Measurements from ENCODE around the gene TOMM40.

Gene TOMM40

DNA sequence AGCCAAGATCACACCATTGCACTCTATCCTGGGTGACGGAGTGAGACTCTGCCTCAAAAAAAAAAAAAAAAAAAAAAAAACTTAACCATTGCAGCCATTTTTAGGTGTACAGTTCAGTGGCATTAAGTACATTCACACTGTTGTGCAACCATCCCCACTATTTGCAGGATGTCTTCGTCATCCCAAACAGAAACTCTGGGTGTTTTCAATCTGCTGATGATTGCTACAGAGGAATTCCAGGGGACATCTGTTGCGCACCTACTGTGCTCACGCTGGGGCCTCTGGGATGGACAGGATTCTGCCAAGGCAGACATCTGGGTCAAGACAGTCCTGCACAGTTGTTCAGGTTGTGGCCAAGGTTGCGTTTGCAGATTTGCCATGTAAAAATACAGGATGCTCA lies 48.6 kb downstream of the TOMM40 start:
- no peaks in the 10 kb centered on the region for H3K9me3 ChIP-seq (ENCODE audit: low read length)
- H3K27me3 ChIP-seq (ENCODE audit: insufficient read depth, low read length), result no peaks in the 10 kb centered on the region
- no peak overlapping the region for H2AFZ ChIP-seq (ENCODE audit: low read depth, low read length)
- no peak overlapping the region for H3K4me3 ChIP-seq (ENCODE audit: low read length)
- no peaks in the 10 kb centered on the region for H3K36me3 ChIP-seq (ENCODE audit: insufficient read depth, low read length)
- no peaks in the 10 kb centered on the region for H3K4me1 ChIP-seq (ENCODE audit: insufficient read depth, low read length)

DNA sequence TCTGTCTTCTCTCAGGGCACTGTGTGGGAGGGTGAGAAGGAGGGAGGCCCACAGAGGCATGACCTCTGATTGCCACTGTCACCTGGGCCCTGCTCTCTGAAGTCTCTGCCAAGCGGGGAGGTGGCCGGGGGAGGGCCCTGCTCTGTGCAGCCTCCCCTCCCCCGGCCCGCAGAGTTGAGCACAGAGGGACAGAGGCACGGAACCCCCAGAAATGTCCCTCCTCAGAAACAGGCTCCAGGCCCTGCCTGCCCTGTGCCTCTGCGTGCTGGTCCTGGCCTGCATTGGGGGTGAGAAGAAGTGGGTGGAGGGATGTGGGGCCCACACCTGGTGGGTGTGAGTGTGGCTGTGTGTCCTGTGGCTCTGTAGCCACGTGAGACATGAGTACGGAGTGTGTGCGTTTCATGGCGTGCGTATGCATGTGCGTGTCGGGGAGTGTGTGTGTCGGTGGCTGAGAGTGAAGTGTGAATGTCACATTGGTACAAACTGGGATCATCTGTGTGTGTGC lies 51.1 kb downstream of the TOMM40 start, which contains the start of gene APOC4:
TSS of gene APOC4 (plus strand) at position 171 of the 505 bp plus-strand sequence. CDS start at position 212, 41 bp downstream.
- H3K9me3 ChIP-seq (ENCODE audit: low read length), result no peaks in the 10 kb centered on the region
- no peak within 1 kb of the TSS for H2AFZ ChIP-seq (ENCODE audit: low read depth, low read length)
- no peaks in the 10 kb centered on the region for H3K36me3 ChIP-seq (ENCODE audit: insufficient read depth, low read length)
- no peaks in the 10 kb centered on the region for H3K27me3 ChIP-seq (ENCODE audit: insufficient read depth, low read length)
- no peaks in the 10 kb centered on the region for H3K4me1 ChIP-seq (ENCODE audit: insufficient read depth, low read length)
- no peak within 1 kb of the TSS for H3K4me3 ChIP-seq (ENCODE audit: low read length)

GRCh38 chr19:44943801-44944249 lies 52.8 kb downstream of the TOMM40 start:
- H3K4me1 ChIP-seq (ENCODE audit: insufficient read depth, low read length), result no peaks in the 10 kb centered on the region
- no peak overlapping the region for H2AFZ ChIP-seq (ENCODE audit: low read depth, low read length)
- no peaks in the 10 kb centered on the region for H3K9me3 ChIP-seq (ENCODE audit: low read length)
- H3K36me3 ChIP-seq (ENCODE audit: insufficient read depth, low read length), result no peaks in the 10 kb centered on the region
- H3K27me3 ChIP-seq (ENCODE audit: insufficient read depth, low read length), result no peaks in the 10 kb centered on the region
- no peak overlapping the region for H3K4me3 ChIP-seq (ENCODE audit: low read length)

DNA sequence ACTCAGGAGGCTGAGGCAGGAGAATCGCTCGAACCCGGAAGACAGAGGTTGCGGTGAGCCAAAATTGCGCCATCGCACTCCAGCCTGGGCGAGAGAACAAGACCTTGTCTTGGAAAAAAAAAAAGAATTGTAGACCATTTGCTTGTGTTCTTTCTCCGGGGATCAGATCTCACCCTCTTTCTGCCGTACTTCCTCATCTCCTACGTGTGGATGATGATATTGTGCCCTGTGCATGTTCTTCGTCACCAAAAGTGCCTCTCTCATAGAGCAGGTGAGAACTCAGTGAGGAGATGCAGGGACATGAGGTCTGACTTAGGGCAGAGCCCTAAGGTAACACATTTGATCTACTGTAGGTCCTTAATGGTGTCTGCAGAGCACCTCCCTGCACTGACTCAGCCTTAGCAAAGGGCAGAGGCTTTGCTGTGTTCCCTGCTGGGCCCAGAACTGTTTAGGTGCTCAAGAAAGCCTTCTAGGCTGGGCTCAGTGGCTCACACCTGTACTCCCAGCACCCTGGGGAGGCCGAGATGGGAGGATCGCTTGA lies 56.1 kb downstream of the TOMM40 start:
- no peak overlapping the region for H3K4me3 ChIP-seq (ENCODE audit: low read length)
- no peak overlapping the region for H2AFZ ChIP-seq (ENCODE audit: low read depth, low read length)
- H3K4me1 ChIP-seq (ENCODE audit: insufficient read depth, low read length), result no peaks in the 10 kb centered on the region
- H3K27me3 ChIP-seq (ENCODE audit: insufficient read depth, low read length), result no peaks in the 10 kb centered on the region
- no peaks in the 10 kb centered on the region for H3K9me3 ChIP-seq (ENCODE audit: low read length)
- H3K36me3 ChIP-seq (ENCODE audit: insufficient read depth, low read length), result peaks cover 3% of the 10 kb centered on the region

GRCh38 chr19:44948237-44948636 lies 57.2 kb downstream of the TOMM40 start:
- Histone ChIP-seq H3K27me3 (ENCODE audit: insufficient read depth, low read length) (no peaks in the 10 kb centered on the region), H2AFZ (ENCODE audit: low read depth, low read length) (no peak overlapping the region), H3K9me3 (ENCODE audit: low read length) (no peaks in the 10 kb centered on the region), H3K36me3 (ENCODE audit: insufficient read depth, low read length) (peaks cover 3% of the 10 kb centered on the region), H3K4me3 (ENCODE audit: low read length) (no peak overlapping the region), H3K4me1 (ENCODE audit: insufficient read depth, low read length) (no peaks in the 10 kb centered on the region)

GRCh38 chr19:44948763-44949374 lies 57.8 kb downstream of the TOMM40 start:
- Histone ChIP-seq H3K4me1 (ENCODE audit: insufficient read depth, low read length) (no peaks in the 10 kb centered on the region), H3K4me3 (ENCODE audit: low read length) (no peak overlapping the region), H3K36me3 (ENCODE audit: insufficient read depth, low read length) (peaks cover 3% of the 10 kb centered on the region), H3K9me3 (ENCODE audit: low read length) (no peaks in the 10 kb centered on the region), H2AFZ (ENCODE audit: low read depth, low read length) (no peak overlapping the region), H3K27me3 (ENCODE audit: insufficient read depth, low read length) (no peaks in the 10 kb centered on the region)

DNA sequence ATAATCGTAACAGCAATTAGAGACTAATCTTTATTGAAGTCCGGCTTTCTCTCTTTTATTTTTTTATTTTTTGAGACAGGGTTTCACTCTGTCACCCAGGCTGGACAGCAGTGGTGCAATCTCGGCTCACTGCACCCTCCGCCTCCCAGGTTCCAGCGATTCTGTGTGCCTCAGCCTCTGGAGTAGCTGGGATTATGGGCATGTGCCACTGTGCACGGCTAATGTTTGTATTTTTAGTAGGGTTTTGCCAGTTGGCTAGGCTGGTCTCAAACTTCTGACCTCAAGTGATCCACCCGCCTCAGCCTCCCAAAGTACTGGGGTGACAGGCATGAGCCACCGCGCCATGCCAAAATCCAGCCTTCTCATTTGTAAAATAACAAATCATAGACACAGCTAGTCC lies 58.5 kb downstream of the TOMM40 start:
- Histone ChIP-seq H3K36me3 (ENCODE audit: insufficient read depth, low read length) (peaks cover 3% of the 10 kb centered on the region), H3K4me1 (ENCODE audit: insufficient read depth, low read length) (no peaks in the 10 kb centered on the region), H3K27me3 (ENCODE audit: insufficient read depth, low read length) (no peaks in the 10 kb centered on the region), H3K9me3 (ENCODE audit: low read length) (no peaks in the 10 kb centered on the region), H2AFZ (ENCODE audit: low read depth, low read length) (no peak overlapping the region), H3K4me3 (ENCODE audit: low read length) (no peak overlapping the region)

- H2AFZ ChIP-seq (ENCODE audit: low read depth, low read length), result no peak overlapping the region
- H3K36me3 ChIP-seq (ENCODE audit: insufficient read depth, low read length), result peaks cover 3% of the 10 kb centered on the region
- H3K27me3 ChIP-seq (ENCODE audit: insufficient read depth, low read length), result no peaks in the 10 kb centered on the region
- no peaks in the 10 kb centered on the region for H3K9me3 ChIP-seq (ENCODE audit: low read length)
- H3K4me3 ChIP-seq (ENCODE audit: low read length), result no peak overlapping the region
- H3K4me1 ChIP-seq (ENCODE audit: insufficient read depth, low read length), result peaks cover 8% of the 10 kb centered on the region
Measured at GRCh38 chr19:44951179-44952159, 60.4 kb downstream of the TOMM40 start.
